HG02588 (cell line): Measurements from ENCODE around the gene RCOR3.
A peak's percentile ranks its signal among the peaks of the same experiment; 100 is the strongest.
"Not testable (repeated sequence)": the region's sequence is repeated elsewhere in the genome, so short reads cannot be mapped to it uniquely, and the experiment has no call there.

Source experiments
- ATAC-seq: cut with Tn5 transposase; IDR thresholded peaks from one replicate; pipeline ENCODE4 v1.9.1; 2021; ENCODE audit warnings: mild to moderate bottlenecking, moderate library complexity; ENCODE audit not compliant: unreplicated experiment

RCOR3 gene

DNA sequence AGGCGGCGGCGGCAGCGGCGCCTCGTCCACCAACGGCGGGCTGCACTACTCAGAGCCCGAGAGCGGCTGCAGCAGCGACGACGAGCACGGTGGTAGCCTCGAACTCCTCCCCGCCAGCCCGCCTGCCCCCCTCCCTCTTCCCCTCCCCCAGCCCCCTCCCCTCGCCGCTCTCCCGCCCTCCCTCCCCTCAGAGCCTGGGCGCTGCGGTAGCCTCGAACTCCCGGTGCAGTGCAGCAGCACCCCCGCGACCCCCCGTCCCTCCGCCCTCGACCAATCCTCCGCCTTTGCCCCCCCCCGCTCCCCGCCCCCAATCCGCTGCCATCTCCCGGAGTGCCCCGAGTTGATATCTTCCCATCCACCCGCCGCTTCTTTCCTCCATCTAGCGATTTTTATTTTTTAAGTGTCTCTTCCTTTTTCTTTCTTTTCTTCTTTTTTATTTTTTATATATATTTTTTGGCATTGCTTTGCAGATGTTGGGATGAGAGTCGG lies 516 bp downstream of the RCOR3 start:
- no peak for ATAC-seq

GRCh38 chr1:211260141-211261107 lies 1.3 kb downstream of the RCOR3 start:
- peak; percentile 29 for ATAC-seq

GRCh38 chr1:211261229-211261628 lies 2.1 kb downstream of the RCOR3 start:
- no peak for ATAC-seq

- not testable (repeated sequence) for ATAC-seq
Measured at GRCh38 chr1:211263022-211263421, 3.9 kb downstream of the RCOR3 start.

DNA sequence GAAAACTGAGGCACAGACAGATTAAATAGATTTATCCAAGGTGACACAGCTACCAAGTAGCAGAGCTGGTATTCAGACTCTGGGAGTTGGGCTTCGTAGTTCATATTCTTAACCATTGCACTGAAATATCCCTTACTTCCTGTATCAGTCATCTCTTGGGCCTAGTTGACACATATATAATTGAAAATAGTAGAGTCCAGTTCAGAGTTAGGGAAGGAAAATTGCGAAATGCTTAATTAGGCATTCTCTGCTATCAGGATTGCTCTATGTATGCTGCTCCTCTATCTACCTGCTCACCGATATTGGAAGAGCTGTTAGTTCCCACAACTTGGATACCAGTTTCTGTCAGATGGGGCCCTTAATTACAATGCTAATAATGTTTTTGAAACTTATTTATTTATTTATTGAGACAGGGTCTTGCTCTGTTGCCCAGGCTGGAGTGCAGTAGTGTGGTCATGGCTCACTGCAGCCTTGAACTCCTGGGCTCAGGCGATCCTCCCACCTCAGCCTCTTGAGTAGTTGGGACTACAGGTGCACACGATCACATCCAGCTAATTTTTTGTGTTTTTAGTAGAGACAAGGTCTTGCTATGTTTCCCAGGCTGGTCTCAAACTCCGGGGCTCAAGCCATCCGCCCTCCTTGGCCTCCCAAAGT lies 8.2 kb downstream of the RCOR3 start:
- no peak for ATAC-seq

DNA sequence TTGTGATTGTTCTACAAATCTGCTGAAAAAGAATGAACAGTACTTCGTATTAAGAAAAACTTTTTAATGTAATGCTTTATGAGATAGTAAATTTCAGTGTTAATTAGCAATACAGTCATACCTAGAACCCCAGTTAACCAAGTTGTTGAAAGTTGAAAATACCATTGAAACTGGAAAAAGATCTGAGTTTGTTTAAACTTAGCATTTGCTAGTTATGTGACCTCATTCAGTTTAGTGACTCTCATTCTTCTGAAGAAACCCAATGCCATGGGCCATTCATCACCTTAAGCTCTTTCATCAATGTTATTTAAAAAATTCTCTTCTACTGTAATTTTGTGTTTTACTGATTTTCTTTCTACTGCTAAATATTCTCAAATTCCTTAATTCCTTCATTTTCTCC lies 20.2 kb downstream of the RCOR3 start:
- ATAC-seq: no peak

DNA sequence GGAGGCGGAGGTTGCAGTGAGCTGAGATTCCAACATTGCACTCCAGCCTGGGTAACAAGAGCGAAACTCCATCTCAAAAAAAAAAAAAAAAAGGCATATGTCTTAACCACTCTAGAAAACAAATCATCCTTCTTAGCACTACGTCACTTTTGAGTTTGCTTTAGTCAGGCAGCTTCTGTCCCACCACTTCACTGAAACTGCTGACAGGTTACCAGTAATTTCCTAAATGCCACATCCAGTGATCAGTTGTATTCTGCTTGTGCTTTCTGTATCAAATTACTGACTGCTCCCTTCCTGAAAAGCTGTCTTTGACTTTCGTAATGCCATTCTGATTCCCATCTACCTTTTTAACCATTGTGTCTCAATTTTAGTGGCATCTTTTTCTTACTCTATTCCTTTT lies 21.7 kb downstream of the RCOR3 start:
- no peak for ATAC-seq

- ATAC-seq: no peak
Measured at GRCh38 chr1:211281320-211282022, 22.3 kb downstream of the RCOR3 start.

GRCh38 chr1:211282023-211282373 lies 22.8 kb downstream of the RCOR3 start:
- no peak for ATAC-seq

- ATAC-seq: no peak
Measured at GRCh38 chr1:211285196-211285595, 26.0 kb downstream of the RCOR3 start.

DNA sequence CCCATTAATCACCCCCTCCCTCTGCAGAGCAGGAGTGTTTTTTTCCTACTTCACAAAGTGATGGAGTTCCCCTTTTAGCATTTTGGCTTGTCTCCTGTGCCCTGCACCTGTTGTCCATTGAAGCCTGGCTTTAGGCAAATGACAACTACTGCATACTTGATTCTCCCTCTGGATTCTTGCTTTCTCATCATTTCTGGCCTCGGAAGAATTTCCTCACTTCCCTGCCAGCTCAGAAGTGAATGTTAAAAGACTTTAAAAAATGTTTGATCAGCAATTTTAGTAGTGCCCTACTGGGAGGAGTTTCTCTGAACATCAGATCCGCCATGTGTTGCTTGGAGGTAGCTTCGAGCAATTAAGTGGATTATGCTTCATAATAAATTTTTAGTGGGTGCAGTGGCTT lies 28.1 kb downstream of the RCOR3 start:
- ATAC-seq: no peak

DNA sequence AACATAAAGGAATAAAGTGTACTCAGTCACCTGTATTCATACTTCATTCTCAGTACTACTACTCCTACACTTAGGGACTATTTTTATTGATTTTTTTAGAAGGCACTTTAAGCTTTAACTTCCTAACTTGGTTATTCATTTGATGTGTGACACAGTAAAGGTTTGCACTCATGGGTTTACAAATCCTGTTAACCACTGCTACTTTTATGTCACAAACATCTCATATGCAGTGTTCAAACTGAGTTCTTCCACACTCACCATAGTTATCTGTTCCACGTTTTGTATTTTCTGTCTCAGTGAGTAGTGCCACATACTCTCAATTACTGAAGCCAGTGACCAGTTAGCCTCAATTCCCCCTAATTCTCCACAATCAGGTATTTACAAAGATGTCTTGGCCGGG lies 33.2 kb downstream of the RCOR3 start:
- ATAC-seq: no peak

DNA sequence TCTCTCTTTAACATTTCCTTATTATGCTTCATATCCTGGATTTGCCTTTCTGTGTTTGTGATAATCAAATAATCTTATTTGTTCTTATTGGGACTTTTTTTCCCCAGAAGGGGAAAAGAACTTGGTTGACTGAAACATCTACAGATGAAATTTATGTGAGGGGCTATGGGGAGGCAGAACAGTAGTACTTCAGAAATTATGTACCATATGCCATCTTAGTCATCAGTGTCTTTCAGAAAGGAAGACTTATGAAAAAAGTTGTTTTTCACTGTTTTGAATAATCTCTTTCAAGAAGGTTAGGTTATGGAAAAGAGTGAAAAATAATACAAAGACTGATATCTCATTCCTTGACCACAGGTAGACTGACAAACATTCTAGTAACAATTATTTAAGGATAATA lies 37.2 kb downstream of the RCOR3 start:
- no peak for ATAC-seq

DNA sequence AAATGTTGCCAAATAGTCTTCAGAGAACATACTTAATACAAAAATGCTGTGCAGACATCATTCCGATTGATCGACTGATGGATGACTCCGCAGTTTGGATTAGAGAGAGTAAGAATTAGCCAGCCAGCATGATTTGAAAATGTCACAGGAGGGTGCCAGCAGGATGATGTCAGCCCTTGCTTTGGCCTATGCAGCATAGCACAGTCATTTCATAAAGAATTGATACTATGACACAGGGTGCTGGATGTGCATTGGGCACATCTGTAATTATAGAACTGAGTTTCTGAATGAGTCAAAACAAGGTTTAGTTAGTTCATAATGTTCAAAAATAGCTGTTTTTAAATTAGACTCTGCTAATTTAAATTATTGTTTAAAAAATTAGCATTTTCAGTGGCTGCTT lies 45.9 kb downstream of the RCOR3 start:
- peak; percentile 96 for ATAC-seq

- ATAC-seq: no peak
Measured at GRCh38 chr1:211309617-211310016, 50.5 kb downstream of the RCOR3 start.

DNA sequence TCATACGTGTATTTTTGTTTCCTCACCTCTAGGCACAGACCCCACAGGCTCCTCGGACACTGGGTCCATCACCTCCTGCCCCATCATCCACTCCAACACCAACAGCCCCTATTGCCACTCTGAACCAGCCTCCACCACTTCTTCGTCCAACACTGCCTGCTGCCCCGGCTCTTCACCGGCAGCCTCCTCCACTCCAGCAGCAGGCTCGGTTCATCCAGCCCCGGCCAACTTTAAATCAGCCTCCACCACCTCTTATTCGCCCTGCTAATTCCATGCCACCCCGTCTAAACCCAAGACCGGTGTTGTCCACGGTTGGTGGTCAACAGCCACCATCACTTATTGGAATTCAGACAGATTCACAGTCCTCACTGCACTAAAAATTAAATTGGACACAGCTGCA lies 54.2 kb downstream of the RCOR3 start:
- no peak for ATAC-seq

DNA sequence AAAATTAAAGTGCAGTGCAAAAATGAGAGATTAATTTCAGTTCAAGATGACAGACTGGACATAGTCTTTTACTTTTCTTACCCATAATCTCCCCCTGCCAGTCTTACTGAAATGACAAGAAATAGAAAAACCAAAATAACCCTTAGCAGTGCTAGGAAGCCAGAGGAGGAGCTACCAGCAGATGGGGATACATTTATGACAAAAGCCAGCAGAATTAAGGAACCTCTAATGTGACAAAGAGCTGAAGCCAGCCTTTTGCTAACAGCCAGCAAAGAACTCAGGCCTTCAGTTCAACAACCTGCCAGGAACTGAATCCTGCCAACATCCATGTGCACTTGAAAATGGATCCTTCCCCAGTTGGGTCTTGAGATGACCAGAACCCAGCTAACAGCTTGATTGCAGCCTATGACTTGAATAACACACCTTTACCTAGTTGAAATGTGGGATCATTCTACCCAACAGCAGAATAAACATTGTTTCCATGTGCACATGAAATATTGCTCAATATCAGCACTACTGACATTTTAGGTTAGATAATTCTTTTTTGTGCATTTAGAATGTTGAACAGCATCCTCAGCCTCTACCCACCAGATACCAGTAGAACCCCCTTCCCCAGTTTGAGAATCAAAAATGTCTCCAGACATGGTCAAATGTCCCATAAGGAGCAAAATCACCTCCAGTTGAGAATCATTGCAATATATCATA lies 59.6 kb downstream of the RCOR3 start:
- no peak for ATAC-seq

DNA sequence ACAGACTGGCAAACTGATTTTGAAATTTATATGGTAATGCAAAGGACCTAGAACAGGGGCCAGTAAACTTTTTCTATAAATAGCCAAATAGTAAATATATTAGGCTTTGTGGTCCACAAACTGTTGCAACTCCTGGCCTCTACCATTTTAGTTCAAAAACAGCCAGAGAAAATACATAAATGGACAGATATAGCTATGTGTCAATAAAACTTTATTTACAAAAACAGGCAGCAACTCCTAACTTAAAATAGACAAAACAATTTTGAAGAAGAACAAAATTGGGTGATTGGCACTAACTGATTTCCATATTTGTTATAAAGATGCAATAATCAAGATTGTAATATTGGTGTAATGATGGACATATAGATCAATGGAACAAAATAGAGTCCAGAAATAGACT lies 60.7 kb downstream of the RCOR3 start:
- ATAC-seq: no peak

DNA sequence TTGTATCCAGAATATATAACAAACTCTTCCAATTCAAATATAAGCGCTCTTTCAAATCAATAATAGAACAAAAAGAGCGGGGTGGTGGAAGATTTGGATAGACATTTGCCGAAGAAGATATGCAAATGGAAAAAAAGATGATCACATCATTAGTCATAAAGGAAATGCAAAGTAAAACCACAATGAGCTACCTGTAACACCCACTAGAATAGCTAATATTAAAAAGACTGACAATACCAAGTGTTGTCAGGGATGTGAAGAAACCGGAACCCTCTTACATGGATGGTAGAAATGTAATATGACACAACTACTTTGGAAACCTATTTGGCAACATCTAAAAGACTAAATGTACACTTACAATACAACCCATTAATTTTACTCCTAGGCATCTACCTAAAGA lies 61.8 kb downstream of the RCOR3 start:
- ATAC-seq: no peak

- not testable (repeated sequence) for ATAC-seq
Measured at GRCh38 chr1:211321646-211322045, 62.5 kb downstream of the RCOR3 start.
